HG03342 (cell line): Measurements from ENCODE around the gene KAZN.

ENCODE experiments used
- ATAC-seq: cut with Tn5 transposase; IDR thresholded peaks from one replicate; pipeline ENCODE4 v1.9.1; 2021; ENCODE audit warnings: mild to moderate bottlenecking, moderate library complexity; ENCODE audit not compliant: unreplicated experiment

Gene KAZN

DNA sequence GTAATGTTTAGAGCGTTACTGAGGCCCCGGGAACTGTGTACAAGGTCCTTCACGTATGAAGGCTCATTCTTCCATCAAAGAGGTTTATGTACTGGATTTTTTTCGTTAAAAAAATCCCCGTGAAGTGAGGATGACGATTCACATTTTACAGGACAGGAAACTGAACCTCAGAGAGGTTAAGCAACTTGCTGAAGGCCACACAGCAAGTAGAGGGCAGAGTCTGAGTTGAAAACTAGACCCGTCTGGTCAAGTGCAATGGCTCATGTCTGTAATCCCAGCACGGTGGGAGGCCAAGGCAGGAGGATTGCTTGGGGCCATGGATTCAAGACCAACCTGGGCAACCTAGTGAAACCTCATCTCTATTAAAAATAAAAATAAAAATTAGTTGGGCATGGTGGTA lies 140.2 kb downstream of the KAZN start:
- no peak for ATAC-seq

DNA sequence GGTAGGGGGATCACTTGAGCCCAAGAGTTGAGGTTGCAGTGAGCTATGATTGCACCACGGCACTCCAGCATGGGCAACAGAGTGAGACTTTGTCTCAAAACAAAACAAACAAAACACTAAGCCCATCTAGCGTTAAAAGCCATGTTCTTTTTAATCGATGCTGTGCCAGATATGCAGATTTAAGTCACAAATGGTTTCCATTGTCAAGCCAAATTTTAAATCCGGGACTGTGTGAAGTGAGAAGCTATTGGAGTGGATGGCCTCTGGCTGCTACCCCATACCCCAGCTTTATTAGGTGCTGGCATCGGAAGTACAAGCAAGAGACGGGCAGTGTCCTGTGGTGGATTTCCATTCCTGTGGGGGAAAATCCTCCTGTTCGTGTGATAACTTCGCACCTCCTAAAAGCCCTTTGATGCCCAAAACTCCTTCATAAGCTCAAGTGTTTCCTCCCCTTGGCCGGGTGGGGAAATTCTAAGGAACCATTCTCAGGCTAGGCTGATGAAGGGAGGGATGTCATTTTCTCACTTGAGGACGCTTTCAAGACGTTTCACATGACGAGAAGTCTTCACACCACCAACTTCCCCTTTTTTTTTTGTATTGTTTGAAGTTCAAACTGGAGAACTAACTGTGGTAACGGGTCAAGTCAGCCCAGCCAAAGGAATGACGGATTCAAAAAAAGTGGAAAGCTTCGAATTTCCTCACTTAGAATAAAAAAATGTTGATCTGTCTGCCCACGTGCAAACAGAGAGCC lies 140.8 kb downstream of the KAZN start:
- ATAC-seq: no peak

DNA sequence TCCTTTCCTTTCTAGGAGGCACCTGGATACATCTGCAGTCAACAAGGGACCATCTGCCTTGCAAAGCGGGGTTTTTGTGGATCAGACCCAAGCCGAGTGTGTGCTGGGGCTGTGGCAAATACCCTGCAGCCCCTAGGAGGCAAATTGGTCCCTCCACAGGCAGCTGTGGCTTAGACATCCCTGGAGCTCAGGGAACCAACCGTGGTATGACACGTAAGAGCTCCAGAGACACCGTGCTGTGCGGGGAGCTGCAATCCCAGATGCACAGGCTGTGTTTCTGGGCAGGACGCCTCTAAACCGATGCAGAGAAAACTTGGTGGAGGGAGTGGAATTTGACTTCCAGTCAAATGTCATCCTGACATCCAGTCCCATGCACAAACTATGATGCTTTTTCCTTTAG lies 141.5 kb downstream of the KAZN start:
- no peak for ATAC-seq

DNA sequence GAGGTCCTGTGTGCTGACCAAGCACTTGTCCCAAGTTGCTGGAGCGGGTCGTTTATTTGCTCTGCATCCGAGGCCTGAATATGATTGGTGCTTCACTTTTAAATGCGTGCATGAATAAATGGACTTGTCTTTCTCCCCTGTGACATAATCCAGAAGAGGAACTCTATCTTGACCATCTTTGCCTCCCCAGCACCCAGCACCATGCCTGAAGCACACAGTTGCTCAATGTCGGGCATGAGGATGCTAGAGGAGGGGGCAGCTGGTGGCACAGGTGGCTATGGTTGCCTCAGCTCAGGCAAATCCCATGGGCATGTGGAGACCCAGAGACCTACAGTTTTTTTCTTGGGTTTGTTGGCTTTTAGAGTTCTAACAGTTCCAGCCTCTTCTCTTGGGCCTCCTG lies 142.6 kb downstream of the KAZN start:
- ATAC-seq: no peak

DNA sequence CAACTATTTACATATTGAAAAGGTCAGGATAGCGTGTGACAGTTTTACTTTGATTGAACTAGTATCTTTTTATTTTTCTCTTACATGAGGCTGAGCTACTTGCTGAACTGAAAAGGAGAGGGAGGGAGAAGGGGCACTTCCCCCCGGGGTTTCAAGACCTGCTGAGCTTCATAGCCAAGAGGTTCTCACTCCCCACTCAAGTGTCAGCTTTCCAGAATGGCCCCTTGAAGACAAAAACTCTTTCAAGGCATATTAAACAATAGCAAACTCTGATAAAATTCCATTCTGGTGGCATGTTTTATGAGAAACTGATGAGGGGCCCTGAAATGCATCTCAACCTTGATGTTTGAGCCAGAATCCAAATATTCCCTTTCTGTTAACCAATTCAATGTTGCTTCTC lies 143.0 kb downstream of the KAZN start:
- ATAC-seq: no peak

DNA sequence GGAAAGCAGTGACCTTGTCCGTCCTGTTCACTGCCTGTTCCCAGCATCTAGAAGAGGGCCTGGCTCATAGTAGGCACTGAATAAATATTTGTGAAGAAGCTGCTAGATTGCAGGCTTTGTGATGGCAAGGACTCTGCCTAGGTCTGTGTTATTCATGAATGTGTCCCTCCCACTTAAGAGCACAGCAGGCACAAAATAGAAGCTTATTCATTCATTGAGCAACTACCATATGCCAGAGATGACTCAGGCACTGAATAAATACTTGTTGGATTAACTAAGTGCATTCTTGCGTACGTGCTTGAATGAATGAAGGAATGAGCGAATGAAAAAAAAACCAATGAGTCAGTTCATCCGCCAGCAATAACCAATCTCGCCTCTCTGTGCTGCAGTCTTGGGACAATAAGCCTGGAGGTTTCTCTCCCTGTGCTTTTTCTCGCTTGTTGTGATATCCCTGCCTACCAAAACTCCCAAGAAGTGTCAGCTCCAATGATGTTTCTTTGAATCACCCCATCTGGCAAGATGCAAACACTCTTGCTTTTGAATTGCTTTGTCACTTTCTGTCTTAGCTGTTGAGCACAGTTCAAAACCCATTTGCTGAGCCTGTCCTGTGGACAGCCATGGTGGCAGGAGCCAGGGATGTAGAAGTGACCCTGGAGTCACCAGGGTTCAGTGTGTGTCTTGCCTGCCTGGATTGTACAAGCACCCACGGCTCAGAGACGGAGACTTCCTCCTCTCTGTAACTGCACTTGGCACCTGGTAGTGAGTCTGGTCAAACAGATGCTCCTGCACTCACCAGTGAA lies 143.9 kb downstream of the KAZN start:
- ATAC-seq: no peak

DNA sequence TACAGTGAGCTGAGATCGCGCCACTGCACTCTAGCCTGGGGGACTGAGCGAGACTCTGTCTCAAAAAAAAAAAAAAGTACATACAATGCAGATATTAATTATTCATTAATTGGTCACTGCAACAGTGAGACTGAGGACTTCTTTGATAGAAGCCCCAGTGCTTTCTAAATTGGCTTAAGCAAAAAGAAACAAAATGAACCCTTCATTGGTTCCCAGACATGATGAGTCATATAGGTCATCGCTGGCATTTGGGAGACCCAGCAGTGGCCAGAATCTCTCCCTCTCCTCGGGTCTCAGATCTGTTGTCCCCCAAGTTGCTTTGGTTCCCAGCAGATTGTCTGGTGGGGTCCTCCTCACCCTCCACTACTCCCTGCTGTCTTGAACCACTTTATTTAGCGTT lies 144.9 kb downstream of the KAZN start:
- ATAC-seq: no peak

DNA sequence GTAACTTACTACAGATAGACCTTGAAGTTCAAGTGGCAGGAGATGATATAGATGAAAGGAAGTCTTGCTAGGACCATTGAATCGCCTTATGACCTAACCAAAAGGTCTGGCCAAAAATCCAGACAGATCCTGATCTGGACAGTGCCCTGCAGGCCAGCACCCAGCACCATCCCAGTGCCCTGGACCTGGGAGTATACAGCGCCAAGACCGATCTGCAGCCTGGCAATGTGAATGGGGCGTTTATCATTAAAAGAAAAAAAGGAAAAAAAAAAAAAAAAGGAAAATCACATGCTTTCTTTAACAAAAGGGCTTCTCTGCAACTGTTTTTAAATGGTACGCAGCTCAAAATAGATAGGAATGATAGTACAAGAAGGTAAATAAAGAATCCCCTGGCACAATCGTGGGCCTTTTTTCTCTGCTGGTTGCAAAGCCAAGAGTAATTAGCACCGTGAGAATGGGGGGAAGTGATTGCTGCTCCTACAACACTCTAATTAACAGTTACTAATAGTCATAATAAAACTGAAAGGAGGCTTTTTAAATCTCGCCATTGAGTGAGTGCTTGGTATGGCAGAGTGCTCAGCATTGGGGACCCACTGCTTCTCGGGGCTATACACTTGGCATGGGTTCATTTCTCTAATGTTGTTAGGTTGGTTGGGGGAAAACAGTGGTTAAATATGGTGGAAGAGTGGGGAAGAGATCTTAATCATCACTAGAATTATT lies 146.7 kb downstream of the KAZN start:
- no peak for ATAC-seq

DNA sequence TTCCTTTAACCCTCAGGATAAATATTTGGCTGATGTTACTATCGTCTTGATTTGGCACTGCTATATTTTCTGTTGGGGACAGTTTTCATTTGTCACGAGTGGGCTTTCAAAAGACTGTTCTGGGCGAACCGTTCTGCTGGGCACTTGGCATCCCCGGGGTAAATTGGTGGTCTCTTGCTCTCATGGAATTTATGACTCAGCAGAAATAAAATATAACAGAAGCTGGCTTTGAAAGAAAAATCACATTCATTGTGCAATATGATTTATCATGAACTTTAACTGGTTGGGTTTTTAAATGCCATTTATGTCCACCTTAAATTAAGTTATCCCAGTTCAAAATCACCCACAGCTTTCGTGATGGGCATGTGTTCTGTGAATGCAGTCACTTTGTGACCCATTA lies 147.3 kb downstream of the KAZN start:
- ATAC-seq: no peak

DNA sequence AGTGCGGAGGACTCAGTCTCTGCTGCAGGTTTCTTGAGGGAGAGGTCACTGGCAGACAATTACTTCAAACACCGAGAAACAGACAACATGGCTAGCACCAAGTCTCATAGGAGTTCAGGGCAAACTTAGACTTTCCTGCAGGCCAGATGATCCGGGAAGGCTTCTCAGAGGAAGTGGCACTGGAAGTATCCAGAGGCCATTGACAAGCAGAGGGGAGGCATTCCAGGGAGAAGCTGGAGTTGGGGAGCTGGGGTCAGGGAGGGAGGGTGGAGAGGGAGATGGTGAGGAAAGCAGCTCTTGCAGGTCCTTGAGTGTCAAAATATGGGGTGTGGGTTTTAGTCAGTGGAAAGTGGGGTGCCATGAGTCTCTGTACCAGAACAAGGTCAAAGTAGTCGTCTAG lies 147.9 kb downstream of the KAZN start:
- ATAC-seq: no peak

DNA sequence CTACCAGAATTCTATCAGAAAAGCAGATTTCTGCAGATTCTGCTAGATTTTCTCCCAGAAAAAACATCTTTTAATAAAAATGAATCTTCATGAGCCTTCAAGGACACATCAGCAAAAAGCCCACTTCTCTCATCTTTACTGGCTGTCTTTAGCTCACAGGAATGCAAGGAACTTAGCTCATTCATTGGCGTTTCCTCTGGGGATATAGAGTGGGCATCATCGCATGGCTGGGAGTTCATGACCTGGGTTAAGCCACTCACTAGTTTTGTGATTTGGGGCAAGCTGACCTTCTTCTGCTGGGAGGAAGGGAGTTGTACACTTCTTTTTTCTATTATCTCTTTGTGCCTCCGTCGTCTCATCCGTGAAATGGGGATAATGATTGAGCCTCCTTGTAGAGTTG lies 149.7 kb downstream of the KAZN start:
- ATAC-seq: no peak

DNA sequence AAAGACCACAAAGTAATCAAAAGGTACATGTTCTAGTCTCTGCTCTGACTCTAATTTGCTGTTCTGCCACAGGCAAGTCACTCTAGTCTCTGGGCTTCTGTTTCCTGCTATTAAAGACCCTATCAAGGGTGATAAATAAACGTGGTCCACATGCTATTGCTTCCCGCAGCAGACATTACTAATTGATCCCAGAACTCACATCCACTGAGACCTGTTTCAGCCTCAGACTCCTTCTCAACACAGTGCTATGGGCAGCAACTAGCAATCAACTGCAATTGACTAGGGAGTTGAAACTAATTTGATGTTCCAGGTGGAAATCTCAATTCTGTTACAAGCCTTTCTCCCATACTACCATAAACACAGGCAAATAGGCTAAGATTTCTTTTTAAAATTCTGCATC lies 150.5 kb downstream of the KAZN start:
- ATAC-seq: no peak

DNA sequence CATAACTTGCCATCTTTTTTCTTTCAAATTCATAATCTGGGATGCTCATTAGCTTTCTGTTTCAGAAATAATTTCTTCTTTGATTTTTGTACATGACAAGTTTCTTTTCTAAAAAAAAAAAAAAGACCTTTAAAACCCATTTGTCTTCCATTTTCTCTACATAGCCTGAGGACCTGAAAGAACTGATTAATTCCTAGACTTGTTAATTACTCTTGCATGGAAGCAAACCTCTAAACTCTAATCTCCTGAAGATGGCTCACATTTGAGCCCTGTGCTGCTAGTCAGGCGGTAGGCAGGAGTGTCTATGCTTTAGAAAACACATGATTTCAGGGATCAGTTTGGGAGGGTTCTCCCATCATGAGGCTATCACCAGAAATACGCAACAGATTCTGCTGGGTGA lies 152.0 kb downstream of the KAZN start:
- ATAC-seq: no peak

DNA sequence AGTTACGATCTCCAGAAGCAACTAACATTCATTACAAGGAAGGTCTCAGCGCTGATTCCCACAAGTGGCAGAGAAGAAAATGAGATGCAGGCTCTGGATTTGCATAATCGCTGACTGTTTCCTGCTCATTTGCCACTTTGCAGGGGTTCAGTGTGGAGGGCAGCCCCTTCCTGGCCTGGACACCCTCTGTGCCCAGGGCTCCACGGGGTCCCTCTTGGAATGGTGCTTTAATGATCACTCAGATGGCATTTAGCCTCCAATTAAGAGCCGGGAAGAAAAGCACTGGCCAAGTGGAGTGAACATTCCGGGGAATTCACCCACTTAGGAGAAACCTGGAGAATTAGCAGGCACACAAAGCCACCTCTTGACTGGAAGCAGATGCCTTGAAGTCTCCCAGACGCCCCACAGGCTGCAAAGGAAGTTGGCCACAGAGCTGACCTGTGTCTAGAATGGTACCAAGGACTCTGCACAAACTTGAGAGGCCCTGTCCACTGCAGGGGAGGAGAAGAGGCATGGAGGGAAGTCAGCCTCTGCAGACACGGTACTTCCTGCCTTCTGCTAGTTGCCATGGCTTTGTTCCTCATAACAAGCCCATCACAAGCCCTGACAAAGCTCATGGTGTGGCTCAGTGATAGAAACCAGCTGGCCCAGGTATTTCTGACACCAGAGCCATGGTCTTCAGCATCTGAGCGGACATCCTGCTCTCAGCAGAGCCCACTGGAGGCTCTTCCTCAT lies 157.2 kb downstream of the KAZN start:
- no peak for ATAC-seq

DNA sequence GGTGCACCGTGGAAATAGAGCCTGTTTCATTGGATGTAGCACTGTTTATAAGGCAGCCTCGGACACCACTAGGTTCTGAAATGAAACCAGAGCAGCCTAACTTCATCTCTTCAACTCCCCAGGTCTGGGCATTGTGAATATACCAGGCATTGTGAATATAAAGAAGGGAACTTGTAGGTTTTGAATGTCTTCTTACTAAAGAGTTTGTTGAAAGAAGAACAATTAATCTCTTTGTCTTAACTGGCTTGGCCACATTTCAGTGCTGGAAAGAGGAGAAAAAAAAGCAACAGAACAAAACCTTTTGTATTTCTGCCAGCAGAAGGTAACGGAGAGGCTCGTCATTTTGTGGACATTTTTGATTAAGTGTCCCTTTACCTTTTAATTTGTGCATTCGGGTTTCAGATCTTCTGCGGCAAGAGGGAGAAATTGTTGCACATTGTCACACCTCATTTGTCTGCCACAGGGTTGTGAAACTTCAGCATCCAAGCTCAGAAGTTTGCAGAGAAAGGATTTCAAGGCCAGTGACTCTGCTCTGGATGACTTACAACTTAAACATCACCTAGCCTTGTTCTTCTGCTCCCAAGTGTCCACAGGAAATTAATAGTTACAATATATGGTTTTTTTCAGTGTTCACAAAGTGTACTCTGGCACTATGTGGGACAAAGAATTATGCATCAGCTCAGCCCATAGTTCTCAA lies 158.3 kb downstream of the KAZN start:
- no peak for ATAC-seq

DNA sequence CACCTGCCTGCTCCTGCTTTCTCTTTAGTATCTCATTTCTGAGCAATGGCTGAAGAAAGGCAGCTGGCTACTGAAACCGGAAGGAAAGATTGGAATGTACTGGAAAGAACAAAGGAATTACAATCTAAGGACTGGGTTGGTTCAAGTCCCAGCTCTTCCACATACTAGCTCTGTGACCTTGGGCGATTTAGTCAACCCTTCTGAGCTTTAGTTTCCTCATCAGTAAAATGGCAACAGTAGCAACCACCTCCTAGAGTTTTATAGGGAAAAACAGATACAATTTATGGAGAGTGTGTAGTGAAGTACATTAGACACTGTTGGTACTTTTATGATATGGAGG lies 158.8 kb downstream of the KAZN start:
- no peak for ATAC-seq

DNA sequence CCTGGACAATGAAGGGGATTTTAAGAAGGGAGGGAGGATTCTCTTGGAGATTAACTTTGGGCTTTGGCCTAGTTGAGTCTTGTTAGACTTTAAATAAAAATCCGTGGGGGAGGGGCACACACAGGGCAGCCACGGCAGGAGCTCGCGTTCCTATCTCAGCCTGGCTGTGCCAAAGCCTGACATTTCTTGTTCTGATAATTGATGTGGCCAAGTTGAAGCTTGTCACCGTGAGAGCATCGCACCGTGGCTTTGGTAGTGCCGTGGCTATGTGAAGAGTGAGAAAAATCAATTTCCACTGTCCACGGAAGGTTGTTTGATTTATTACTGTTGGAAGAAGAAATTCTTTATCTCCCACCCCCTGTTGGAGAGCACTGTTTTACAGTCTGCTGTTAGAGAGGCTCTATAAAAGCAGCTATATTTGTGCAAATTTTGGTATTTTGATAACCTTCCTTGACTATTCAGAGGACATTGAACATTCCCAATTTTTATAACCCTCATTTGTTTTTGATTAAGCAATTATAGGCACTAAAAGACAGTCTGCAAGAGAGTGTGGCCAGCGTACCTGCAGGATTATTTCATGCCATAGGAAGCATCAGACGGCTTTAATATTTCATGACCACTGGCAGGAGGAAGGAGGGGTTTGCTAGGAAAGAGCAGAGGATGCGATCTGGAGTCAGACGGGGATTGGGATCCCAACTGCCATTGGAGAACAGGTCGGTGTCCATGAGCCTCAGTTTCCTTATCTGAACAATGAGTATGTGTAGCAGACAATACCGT lies 160.7 kb downstream of the KAZN start:
- ATAC-seq: no peak

DNA sequence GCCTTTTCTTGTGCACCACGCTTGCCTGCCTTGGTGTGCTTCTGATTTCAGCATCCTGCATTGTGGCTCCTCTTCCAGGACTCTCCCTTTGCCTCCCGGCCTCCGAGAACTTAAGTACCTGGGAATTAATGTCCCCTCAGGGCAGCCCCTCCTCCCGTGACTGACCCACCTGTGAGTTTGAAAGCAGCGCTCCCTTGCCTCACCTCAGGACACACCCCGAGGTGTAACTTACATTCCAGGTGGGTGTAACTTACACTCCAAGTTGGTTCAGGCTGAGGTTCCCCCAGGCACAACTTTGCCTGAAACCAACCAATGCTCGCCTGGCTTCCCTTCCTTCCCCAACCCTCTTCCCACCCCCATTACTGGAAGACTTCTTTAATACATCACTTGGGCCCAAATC lies 161.4 kb downstream of the KAZN start:
- no peak for ATAC-seq

DNA sequence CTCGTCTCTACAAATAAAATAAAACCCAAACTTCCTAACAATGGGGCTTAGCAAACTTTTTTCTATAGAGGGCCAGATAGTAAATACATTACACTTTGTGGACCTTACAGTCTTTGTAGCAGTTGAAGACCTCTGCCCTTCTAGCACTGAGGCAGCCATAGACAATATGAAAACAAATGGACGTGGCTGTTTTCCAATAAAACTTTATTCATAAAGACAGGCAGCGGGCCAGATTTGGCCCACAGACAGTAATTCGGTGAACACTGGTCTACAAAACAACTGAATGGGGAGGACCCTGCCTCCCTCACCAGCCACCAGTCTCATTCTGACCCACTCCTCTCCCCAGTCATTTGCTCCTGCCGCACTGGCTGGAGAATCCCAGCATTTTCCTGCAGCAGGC lies 162.3 kb downstream of the KAZN start:
- no peak for ATAC-seq
